WERI-Rb-1 (cell line): Measurements from ENCODE around the gene GLIPR2.

Experiments used
- DNase-seq: peaks from one replicate; pipeline ENCODE4 v3.0.0-alpha.2; 2020
- H3K27ac ChIP-seq: fragments of 250-450 bp; sonication (Bioruptor Pico); 2 replicates; pipeline ENCODE4 v1.5.1; 2020; ENCODE audit warnings: mild to moderate bottlenecking, moderate library complexity
- H3K27me3 ChIP-seq: fragments of 250-450 bp; sonication (Bioruptor Pico); 2 replicates; pipeline ENCODE4 v1.5.1; 2021; ENCODE audit warnings: mild to moderate bottlenecking, low read depth, moderate library complexity; ENCODE audit not compliant: insufficient read depth, severe bottlenecking
- H3K36me3 ChIP-seq: fragments of 250-450 bp; sonication (Bioruptor Pico); 2 replicates; pipeline ENCODE4 v1.5.1; 2020; ENCODE audit warnings: mild to moderate bottlenecking, moderate library complexity
- H3K4me3 ChIP-seq: 2 replicates; pipeline ENCODE4 v1.5.1; 2011; ENCODE audit warnings: low read depth, mild to moderate bottlenecking, control low read depth, low read length
- H3K9me3 ChIP-seq: fragments of 250-450 bp; sonication (Bioruptor Pico); 2 replicates; pipeline ENCODE4 v1.5.1; 2021; ENCODE audit warnings: mild to moderate bottlenecking, moderate library complexity; ENCODE audit not compliant: severe bottlenecking
- CTCF ChIP-seq: IDR thresholded peaks from 2 replicates; pipeline ENCODE4 v1.5.1; 2011; ENCODE audit warnings: low read depth, mild to moderate bottlenecking, control low read depth, inconsistent platforms, low read length

The GLIPR2 gene

GRCh38 chr9:36138496-36138895, 2.0 kb downstream of the GLIPR2 start:
- DNase-seq, result no peak

DNA sequence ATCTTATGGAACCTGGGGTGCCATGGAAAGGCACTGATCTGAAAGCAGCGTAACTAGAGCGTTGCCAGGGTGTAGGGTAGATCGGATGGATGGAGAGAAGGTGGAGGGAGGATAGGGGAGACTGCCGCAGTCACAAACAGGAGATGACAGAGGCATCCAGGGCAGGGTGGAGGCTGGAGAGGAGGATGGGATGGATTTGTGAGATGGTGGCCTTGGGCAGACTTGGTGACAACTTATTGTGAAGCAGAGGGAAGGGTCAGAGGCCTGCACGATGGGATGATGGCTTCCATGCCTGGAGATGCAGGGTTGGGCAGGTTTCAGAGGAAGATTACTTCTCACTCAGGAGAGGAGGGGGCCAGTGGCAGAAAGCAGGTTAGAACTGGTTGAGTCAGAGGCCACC, 2.4 kb downstream of the GLIPR2 start:
- peaks cover 4% of the 10 kb centered on the region for H3K27me3 ChIP-seq
- no peak overlapping the region for H3K4me3 ChIP-seq
- no peak for TF ChIP-seq CTCF
- H3K36me3 ChIP-seq, result no peaks in the 10 kb centered on the region
- no peak overlapping the region for H3K27ac ChIP-seq
- H3K9me3 ChIP-seq, result no peaks in the 10 kb centered on the region
- DNase-seq, result no peak

More at GRCh38 chr9:36138496-36138895, 2.0 kb downstream of the GLIPR2 start:
- H3K27ac ChIP-seq, result no peak overlapping the region
- H3K27me3 ChIP-seq, result peaks cover 4% of the 10 kb centered on the region
- H3K36me3 ChIP-seq, result no peaks in the 10 kb centered on the region
- no peak overlapping the region for H3K4me3 ChIP-seq
- no peaks in the 10 kb centered on the region for H3K9me3 ChIP-seq
- TF ChIP-seq CTCF, result no peak

GRCh38 chr9:36140086-36141084, 3.9 kb downstream of the GLIPR2 start:
- Histone ChIP-seq H3K9me3 (no peaks in the 10 kb centered on the region), H3K27me3 (peaks cover 4% of the 10 kb centered on the region), H3K27ac (no peak overlapping the region), H3K36me3 (no peaks in the 10 kb centered on the region), H3K4me3 (no peak overlapping the region)
- no peak for DNase-seq
- no peak for TF ChIP-seq CTCF

GRCh38 chr9:36141288-36141687, 4.8 kb downstream of the GLIPR2 start:
- no peak for TF ChIP-seq CTCF
- H3K27me3 ChIP-seq, result peaks cover 4% of the 10 kb centered on the region
- H3K27ac ChIP-seq, result no peak overlapping the region
- no peaks in the 10 kb centered on the region for H3K36me3 ChIP-seq
- H3K4me3 ChIP-seq, result no peak overlapping the region
- H3K9me3 ChIP-seq, result peaks cover 4% of the 10 kb centered on the region
- DNase-seq, result no peak

DNA sequence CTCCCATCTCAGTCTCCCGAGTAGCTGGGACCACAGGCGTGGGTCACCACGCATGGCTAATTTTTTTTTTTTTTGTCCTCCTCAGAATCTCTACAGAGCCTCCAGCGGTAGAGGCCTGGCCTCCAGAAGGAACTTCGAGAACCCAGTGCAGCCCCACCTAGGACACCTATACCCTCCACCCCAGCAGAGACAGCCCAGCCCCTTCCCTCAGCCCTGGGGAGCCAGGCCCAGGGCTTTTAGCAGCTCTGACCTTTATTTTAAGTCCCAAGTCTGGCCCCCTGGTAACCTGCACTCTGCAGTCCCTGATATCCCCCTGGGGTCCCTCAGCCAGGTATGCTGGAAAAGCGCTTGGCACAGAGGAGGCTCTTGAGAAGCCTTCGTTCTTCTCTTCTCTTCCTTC, 5.2 kb downstream of the GLIPR2 start:
- H3K9me3 ChIP-seq, result peaks cover 4% of the 10 kb centered on the region
- peaks cover 4% of the 10 kb centered on the region for H3K27me3 ChIP-seq
- DNase-seq, result no peak
- no peaks in the 10 kb centered on the region for H3K36me3 ChIP-seq
- no peak overlapping the region for H3K27ac ChIP-seq
- H3K4me3 ChIP-seq, result no peak overlapping the region
- TF ChIP-seq CTCF, result no peak
